Measurements from ENCODE around the gene SARDH. TPM values are rescaled to one million over a fixed set of nuclear protein-coding genes. Genes with fewer than 3 reads are reported as not detected.

SARDH gene
- total and polyA plus RNA-seq, 2 of the 13 experiments (the other 11 are each of a cell fraction or from before 2014, with no cell fraction given) = 11.6 to 34.9 TPM

- no TSS peak for BruUV-seq (replicated peaks)
- no peak for TF ChIP-seq NR2F2 (IDR thresholded peaks at IDR 0.05; ENCODE audit: borderline replicate concordance, low read depth)
- peak; percentile 46; the same call in 1 of the 2 replicates for TF ChIP-seq POLR2G (IDR thresholded peaks at IDR 0.05; ENCODE audit: low read depth, low read length)
- Histone ChIP-seq H4K20me1 (ENCODE audit: insufficient read depth, low read length) (no peaks in the 10 kb centered on the region), H3K4me3 (replicated peaks in 1 of 3; ENCODE audit: insufficient read depth in 1 of 3, low read depth in 2 of 3, low read length in 3 of 3) (no peak overlapping the region), H3K27me3 (ENCODE audit: control insufficient read depth in 1 of 2, insufficient read depth in 2 of 2, low read length in 2 of 2) (no peaks in the 10 kb centered on the region), H3K4me1 (ENCODE audit: insufficient read depth, low read length) (peaks cover 68% of the 10 kb centered on the region), H3K79me2 (ENCODE audit: insufficient read depth, low read length) (no peaks in the 10 kb centered on the region), H3K27ac (ENCODE audit: extremely low read length, insufficient read depth, low read length) (no peak overlapping the region), H3K36me3 (replicated peaks in 1 of 2; ENCODE audit: control insufficient read depth in 1 of 2, insufficient read depth in 2 of 2, low read length in 2 of 2) (no peaks in the 10 kb centered on the region), H2AFZ (ENCODE audit: low read length) (no peak overlapping the region), H3K9ac (ENCODE audit: insufficient read depth, low read depth, low read length) (no peak overlapping the region), H3K4me2 (ENCODE audit: low read depth, low read length) (no peak overlapping the region), H3K9me3 (ENCODE audit: low read length) (no peaks in the 10 kb centered on the region)
- ATAC-seq (no peak), DNase-seq (ENCODE audit: low spot score) (no peak), FAIRE-seq (no peak)
- ChIA-PET CTCF (ENCODE audit: low intra/inter-chr PET ratio, low total read pairs) (no interaction called here), POLR2A (interaction anchor here (5.9 kb wide), 1 partner anchor 16 kb away, joined by 53 read pairs; the partner anchor contains the start of gene SARDH)
- WGBS (ENCODE audit: low lambda C conversion rate) = 93% methylated on average over 8 of the region's 9 CpGs
- intact Hi-C loops (cut with micrococcal nuclease; ENCODE audit: unreplicated experiment) = no loop called here
- in situ Hi-C loops (cut with HindIII; ENCODE audit: extremely low pct_ligation_motif_present, low pct_unique_long_range_greater_than_20kb) = no loop called here
Measured at GRCh38 chr9:133754688-133755227, 16.6 kb upstream of the SARDH start.

GRCh38 chr9:133754187-133754586 is 16.0 kb upstream of the SARDH start:
- WGBS (ENCODE audit: low lambda C conversion rate) = 94% methylated on average over 2 of the region's 6 CpGs
- no peaks in the 10 kb centered on the region for H3K79me2 ChIP-seq (ENCODE audit: insufficient read depth, low read length)
- no peak overlapping the region for H2AFZ ChIP-seq (ENCODE audit: low read length)
- POLR2A ChIA-PET = interaction anchor here (0.7 to 5.9 kb wide), 2 partner anchors 9 to 15 kb away, joined by 3 to 53 read pairs; partner anchors contain the start of gene SARDH
- no peaks in the 10 kb centered on the region for H4K20me1 ChIP-seq (ENCODE audit: insufficient read depth, low read length)
- no peak overlapping the region for H3K4me2 ChIP-seq (ENCODE audit: low read depth, low read length)
- H3K9me3 ChIP-seq (ENCODE audit: low read length) = no peaks in the 10 kb centered on the region
- H3K27me3 ChIP-seq (ENCODE audit: control insufficient read depth in 1 of 2, insufficient read depth in 2 of 2, low read length in 2 of 2) = no peaks in the 10 kb centered on the region
- CTCF ChIA-PET (ENCODE audit: low intra/inter-chr PET ratio, low total read pairs) = no interaction called here
- no peak for ATAC-seq
- TF ChIP-seq CCAR2 (optimal IDR thresholded peaks at IDR 0.05; ENCODE audit: low read depth, low read length) (no peak), RBM22 (optimal IDR thresholded peaks at IDR 0.05; ENCODE audit: low read length) (peak; percentile 57), AGO2 (optimal IDR thresholded peaks at IDR 0.05; ENCODE audit: low read depth, low read length) (peak; percentile 13)
- BruUV-seq (replicated peaks) = no TSS peak
- no peak overlapping the region for H3K4me3 ChIP-seq (replicated peaks in 1 of 3; ENCODE audit: insufficient read depth in 1 of 3, low read depth in 2 of 3, low read length in 3 of 3)
- FAIRE-seq = no peak
- intact Hi-C loops (cut with micrococcal nuclease; ENCODE audit: unreplicated experiment) (no loop called here), in situ Hi-C loops (cut with HindIII; ENCODE audit: extremely low pct_ligation_motif_present, low pct_unique_long_range_greater_than_20kb) (no loop called here)
- H3K4me1 ChIP-seq (ENCODE audit: insufficient read depth, low read length) = peaks cover 73% of the 10 kb centered on the region
- H3K27ac ChIP-seq (ENCODE audit: extremely low read length, insufficient read depth, low read length) = no peak overlapping the region
- no peaks in the 10 kb centered on the region for H3K36me3 ChIP-seq (replicated peaks in 1 of 2; ENCODE audit: control insufficient read depth in 1 of 2, insufficient read depth in 2 of 2, low read length in 2 of 2)
- no peak for DNase-seq (ENCODE audit: low spot score)
- no peak overlapping the region for H3K9ac ChIP-seq (ENCODE audit: insufficient read depth, low read depth, low read length)
